ENCODE data around the gene RFPL4A. TPM values are rescaled to one million over a fixed set of nuclear protein-coding genes. Genes with fewer than 3 reads are reported as not detected.
A peak's percentile ranks its signal among the peaks of the same experiment; 100 is the strongest.
"Not testable (repeated sequence)": the region's sequence is repeated elsewhere in the genome, so short reads cannot be mapped to it uniquely, and the experiment has no call there.

Gene RFPL4A
- not detected for total RNA-seq (ENCODE audit: unreplicated experiment)
- long read RNA-seq: 0 reads

GRCh38 chr19:55758797-55759196 lies at the start of gene RFPL4A:
TSS of gene RFPL4A (plus strand) at chr19:55759097. CDS start at chr19:55761801, 2,704 bp downstream.
- not testable (repeated sequence) for H3K4me3 Mint-ChIP-seq (ENCODE audit: unreplicated experiment); H3K36me3 Mint-ChIP-seq (ENCODE audit: unreplicated experiment); H3K9me3 Mint-ChIP-seq (ENCODE audit: unreplicated experiment); DNase-seq; H3K27ac Mint-ChIP-seq (ENCODE audit: unreplicated experiment); H3K4me1 Mint-ChIP-seq (ENCODE audit: low read depth, unreplicated experiment); H3K27me3 Mint-ChIP-seq (ENCODE audit: unreplicated experiment)

GRCh38 chr19:55711719-55712118 lies 47.2 kb upstream of the RFPL4A start:
- DNase-seq: no peak
- Mint-ChIP-seq H3K27me3 (ENCODE audit: unreplicated experiment) (peaks cover 6% of the 10 kb centered on the region), H3K4me1 (ENCODE audit: low read depth, unreplicated experiment) (no peaks in the 10 kb centered on the region), H3K4me3 (ENCODE audit: unreplicated experiment) (no peak overlapping the region), H3K27ac (ENCODE audit: unreplicated experiment) (no peak overlapping the region), H3K9me3 (ENCODE audit: unreplicated experiment) (peaks cover 20% of the 10 kb centered on the region), H3K36me3 (ENCODE audit: unreplicated experiment) (peaks cover 20% of the 10 kb centered on the region)
- TF ChIP-seq CTCF (IDR thresholded peaks at IDR 0.05; ENCODE audit: partially characterized antibody, unreplicated experiment): no peak

GRCh38 chr19:55712804-55713631 lies 45.9 kb upstream of the RFPL4A start:
- peaks cover 6% of the 10 kb centered on the region for H3K27me3 Mint-ChIP-seq (ENCODE audit: unreplicated experiment)
- TF ChIP-seq CTCF (IDR thresholded peaks at IDR 0.05; ENCODE audit: partially characterized antibody, unreplicated experiment): no peak
- H3K4me1 Mint-ChIP-seq (ENCODE audit: low read depth, unreplicated experiment): no peaks in the 10 kb centered on the region
- H3K4me3 Mint-ChIP-seq (ENCODE audit: unreplicated experiment): no peak overlapping the region
- peaks cover 20% of the 10 kb centered on the region for H3K36me3 Mint-ChIP-seq (ENCODE audit: unreplicated experiment)
- H3K9me3 Mint-ChIP-seq (ENCODE audit: unreplicated experiment): peaks cover 22% of the 10 kb centered on the region
- H3K27ac Mint-ChIP-seq (ENCODE audit: unreplicated experiment): peak overlapping the region; percentile 36
- DNase-seq: no peak

- no peak overlapping the region for H3K27ac Mint-ChIP-seq (ENCODE audit: unreplicated experiment)
- no peaks in the 10 kb centered on the region for H3K4me1 Mint-ChIP-seq (ENCODE audit: low read depth, unreplicated experiment)
- no peak overlapping the region for H3K4me3 Mint-ChIP-seq (ENCODE audit: unreplicated experiment)
- TF ChIP-seq CTCF (IDR thresholded peaks at IDR 0.05; ENCODE audit: partially characterized antibody, unreplicated experiment): no peak
- no peak for DNase-seq
- H3K27me3 Mint-ChIP-seq (ENCODE audit: unreplicated experiment): peaks cover 6% of the 10 kb centered on the region
- peaks cover 22% of the 10 kb centered on the region for H3K36me3 Mint-ChIP-seq (ENCODE audit: unreplicated experiment)
- peaks cover 22% of the 10 kb centered on the region for H3K9me3 Mint-ChIP-seq (ENCODE audit: unreplicated experiment)
Measured at GRCh38 chr19:55716531-55716930, 42.4 kb upstream of the RFPL4A start.

GRCh38 chr19:55717251-55717650 lies 41.6 kb upstream of the RFPL4A start:
- Mint-ChIP-seq H3K9me3 (ENCODE audit: unreplicated experiment) (peaks cover 21% of the 10 kb centered on the region), H3K4me1 (ENCODE audit: low read depth, unreplicated experiment) (no peaks in the 10 kb centered on the region), H3K27ac (ENCODE audit: unreplicated experiment) (no peak overlapping the region), H3K27me3 (ENCODE audit: unreplicated experiment) (peaks cover 8% of the 10 kb centered on the region), H3K4me3 (ENCODE audit: unreplicated experiment) (no peak overlapping the region), H3K36me3 (ENCODE audit: unreplicated experiment) (peaks cover 17% of the 10 kb centered on the region)
- no peak for TF ChIP-seq CTCF (IDR thresholded peaks at IDR 0.05; ENCODE audit: partially characterized antibody, unreplicated experiment)
- no peak for DNase-seq

GRCh38 chr19:55717879-55718711 lies 40.8 kb upstream of the RFPL4A start:
- peaks cover 15% of the 10 kb centered on the region for H3K9me3 Mint-ChIP-seq (ENCODE audit: unreplicated experiment)

More at GRCh38 chr19:55717879-55718711, 40.8 kb upstream of the RFPL4A start:
- H3K4me3 Mint-ChIP-seq (ENCODE audit: unreplicated experiment); H3K27me3 Mint-ChIP-seq (ENCODE audit: unreplicated experiment); H3K4me1 Mint-ChIP-seq (ENCODE audit: low read depth, unreplicated experiment); DNase-seq; H3K27ac Mint-ChIP-seq (ENCODE audit: unreplicated experiment): not testable (repeated sequence)
- H3K36me3 Mint-ChIP-seq (ENCODE audit: unreplicated experiment): peaks cover 12% of the 10 kb centered on the region

All from glutamatergic neuron (in vitro differentiated cells).